Activated naive CD4-positive, alpha-beta T cell treated with anti-CD3 and anti-CD28 coated beads for 36 hours (primary cell): ENCODE data around the gene USP30. TPM values are rescaled to one million over a fixed set of nuclear protein-coding genes. Genes with fewer than 3 reads are reported as not detected.

Source experiments
- CTCF ChIA-PET: fragments of 350-600 bp; sonication (Branson Sonifier 250); formaldehyde crosslinking; loops from one replicate; lab custom pipeline; 2021; ENCODE audit warnings: antibody characterized with exemption; lab: Charles Lee
- DNase-seq: peaks from one replicate; pipeline ENCODE4 v3.0.0-alpha.2; 2020
- H3K27ac Mint-ChIP-seq: one replicate; pipeline ENCODE4 v1.8.0; 2021; ENCODE audit warnings: mild to moderate bottlenecking, mixed read lengths
- H3K27me3 Mint-ChIP-seq: one replicate; pipeline ENCODE4 v1.8.0; 2021; ENCODE audit warnings: low read depth, mixed read lengths
- H3K36me3 Mint-ChIP-seq: one replicate; pipeline ENCODE4 v1.8.0; 2021; ENCODE audit warnings: low read depth, mixed read lengths
- H3K4me1 Mint-ChIP-seq: one replicate; pipeline ENCODE4 v1.8.0; 2021; ENCODE audit warnings: low read depth, mixed read lengths
- H3K4me3 Mint-ChIP-seq: one replicate; pipeline ENCODE4 v1.8.0; 2021; ENCODE audit warnings: mild to moderate bottlenecking, moderate library complexity, mixed read lengths
- H3K9me3 Mint-ChIP-seq: one replicate; pipeline ENCODE4 v1.8.0; 2021; ENCODE audit warnings: mixed read lengths
- intact Hi-C: fragments of 100-400 bp; cut with micrococcal nuclease; formaldehyde crosslinking; loops from one replicate; pipeline ENCODE4 v1.15.1; 2023
- total RNA-seq, 2 experiments: library from RNA; stranded (reverse); gene quantifications; one replicate each; pipeline ENCODE4 v1.2.3, GENCODE V29; 2021

Gene USP30
- total RNA-seq, 2 experiments from 2014 or later = 11.0 to 11.5 TPM

- no peaks in the 10 kb centered on the region for H3K9me3 Mint-ChIP-seq
- no peak for DNase-seq
- H3K4me1 Mint-ChIP-seq = peaks cover 7% of the 10 kb centered on the region
- H3K36me3 Mint-ChIP-seq = peaks cover 37% of the 10 kb centered on the region
- H3K4me3 Mint-ChIP-seq = no peak overlapping the region
- no peak overlapping the region for H3K27ac Mint-ChIP-seq
- H3K27me3 Mint-ChIP-seq = no peaks in the 10 kb centered on the region
- intact Hi-C loops = no loop called here
- CTCF ChIA-PET = no interaction called here
Observed at GRCh38 chr12:109105176-109105575, 52.8 kb downstream of the USP30 start.

- no peak for DNase-seq
- Mint-ChIP-seq H3K27ac (peak overlapping the region; percentile 31), H3K36me3 (peaks cover 20% of the 10 kb centered on the region), H3K4me3 (no peak overlapping the region), H3K4me1 (peaks cover 19% of the 10 kb centered on the region), H3K27me3 (no peaks in the 10 kb centered on the region), H3K9me3 (no peaks in the 10 kb centered on the region)
- CTCF ChIA-PET = no interaction called here
- intact Hi-C loops = no loop called here
Observed at GRCh38 chr12:109109746-109110350, 57.5 kb downstream of the USP30 start.

DNA sequence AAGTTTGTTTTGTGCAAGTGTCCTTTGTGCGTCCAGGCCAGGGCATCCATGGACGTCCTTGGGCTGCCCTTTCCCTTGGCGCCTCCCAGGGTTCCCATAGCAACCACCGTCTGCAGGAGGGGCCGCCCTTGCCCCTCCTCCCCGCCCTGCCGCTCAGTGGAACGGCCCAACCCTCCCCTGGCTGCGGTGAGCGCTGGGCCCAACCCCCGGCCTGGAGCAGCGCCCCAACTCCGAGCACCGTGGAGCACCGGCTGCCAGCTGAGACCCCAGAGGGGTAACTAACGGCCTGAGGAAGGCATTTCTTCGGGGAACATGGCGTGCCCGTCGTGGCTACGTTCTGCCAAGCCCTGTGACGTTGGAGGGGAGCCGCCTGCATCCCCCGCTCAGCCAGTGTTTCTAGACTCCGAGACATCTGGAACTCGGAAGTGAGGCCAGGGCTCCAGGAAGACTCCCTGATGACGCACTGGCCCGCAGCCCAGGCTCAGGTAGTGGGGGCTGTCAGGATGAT lies 58.7 kb downstream of the USP30 start:
- peak; percentile 50 for DNase-seq
- Mint-ChIP-seq H3K4me3 (peak overlapping the region; percentile 59), H3K4me1 (peaks cover 29% of the 10 kb centered on the region), H3K36me3 (peaks cover 13% of the 10 kb centered on the region), H3K27me3 (no peaks in the 10 kb centered on the region), H3K27ac (peak overlapping the region; percentile 36), H3K9me3 (no peaks in the 10 kb centered on the region)
- CTCF ChIA-PET = interaction anchor here (0.8 to 2.7 kb wide), 8 partner anchors 11 to 323 kb away, joined by 3 to 21 read pairs (median 4); partner anchors contain the start of gene UNG
- intact Hi-C loops = loop anchor here (1.0 kb wide), 1 partner anchor 43 kb away; no protein-coding TSS in a partner anchor

DNA sequence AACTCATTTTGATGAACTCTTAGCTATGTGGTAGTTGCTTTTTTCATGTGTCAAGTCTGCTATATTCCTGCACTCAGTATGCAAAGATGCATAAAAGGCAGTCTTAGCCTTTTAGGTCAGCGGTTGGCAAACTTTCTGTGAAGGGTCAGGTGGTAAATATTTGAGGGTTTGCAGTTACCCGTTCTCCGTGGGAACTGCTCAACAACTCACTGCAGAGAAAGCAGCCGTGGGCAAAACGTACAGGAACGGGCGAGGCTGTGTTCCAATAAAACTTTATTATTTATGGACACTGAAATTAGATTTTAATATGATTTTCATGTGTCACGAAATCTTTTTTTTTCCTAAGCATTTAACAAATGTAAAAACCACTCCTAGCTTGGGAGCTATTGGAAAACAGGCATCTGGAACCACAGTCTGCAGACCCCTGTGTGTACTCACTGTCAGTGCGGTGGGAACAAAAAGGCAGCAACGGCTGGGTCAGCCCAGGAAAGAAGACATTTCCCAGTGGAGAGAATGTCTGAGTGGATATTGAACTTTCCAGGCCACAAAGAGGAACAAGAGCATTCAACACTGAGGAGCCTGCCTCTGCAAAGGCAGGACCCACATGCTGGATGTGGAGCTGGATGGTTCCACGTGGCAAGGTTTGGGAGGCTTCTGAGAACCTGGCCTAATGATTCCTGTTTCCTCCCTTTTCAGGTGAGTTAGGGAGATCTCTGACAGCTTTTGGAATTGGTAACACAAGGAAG lies 60.5 kb downstream of the USP30 start:
- no peak overlapping the region for H3K27ac Mint-ChIP-seq
- H3K4me3 Mint-ChIP-seq = no peak overlapping the region
- H3K36me3 Mint-ChIP-seq = peaks cover 9% of the 10 kb centered on the region
- CTCF ChIA-PET = interaction anchor here (0.6 to 2.7 kb wide), 10 partner anchors 10 to 490 kb away, joined by 3 to 21 read pairs (median 6); no protein-coding TSS in a partner anchor
- H3K9me3 Mint-ChIP-seq = no peaks in the 10 kb centered on the region
- no peaks in the 10 kb centered on the region for H3K27me3 Mint-ChIP-seq
- intact Hi-C loops = loop anchor here (1.0 kb wide), 2 partner anchors 272 to 280 kb away; no protein-coding TSS in a partner anchor
- peaks cover 29% of the 10 kb centered on the region for H3K4me1 Mint-ChIP-seq
- no peak for DNase-seq

DNA sequence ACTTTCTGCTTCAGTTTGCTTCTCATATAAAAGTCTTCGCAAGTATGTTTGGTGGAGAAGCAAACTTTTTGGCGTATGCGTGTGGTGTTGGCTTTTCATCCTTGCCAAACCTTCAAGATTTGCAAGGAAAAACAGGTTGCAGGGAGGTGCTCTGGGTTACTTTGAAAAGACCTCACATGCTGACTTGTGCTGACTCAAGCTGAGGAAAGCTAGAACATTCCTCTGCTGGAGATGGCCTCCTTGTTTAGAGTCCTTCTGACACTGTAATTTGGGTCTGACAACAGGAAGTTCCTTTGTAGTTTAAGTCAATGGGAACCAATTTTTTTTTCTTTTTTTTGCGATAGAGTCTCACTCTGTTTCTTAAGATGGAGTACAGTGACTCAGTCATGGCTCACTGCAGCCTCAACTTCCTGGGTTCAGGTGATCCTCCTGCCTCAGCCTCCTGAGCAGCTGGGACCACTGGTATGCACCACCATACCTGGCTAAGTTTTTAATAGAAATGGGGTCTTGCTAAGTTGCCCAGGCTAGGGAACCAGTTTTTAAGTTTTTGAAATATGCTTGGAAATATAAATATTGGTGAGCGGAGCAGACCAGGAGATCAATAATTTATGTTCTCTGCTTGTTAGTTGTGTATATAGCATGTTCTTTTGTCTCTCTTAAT lies 61.4 kb downstream of the USP30 start:
- Mint-ChIP-seq H3K4me1 (peaks cover 29% of the 10 kb centered on the region), H3K27ac (no peak overlapping the region), H3K27me3 (no peaks in the 10 kb centered on the region), H3K36me3 (peaks cover 7% of the 10 kb centered on the region), H3K4me3 (no peak overlapping the region), H3K9me3 (no peaks in the 10 kb centered on the region)
- no peak for DNase-seq
- intact Hi-C loops = no loop called here
- CTCF ChIA-PET = interaction anchor here (1.2 to 2.7 kb wide), 3 partner anchors 14 to 280 kb away, joined by 5 to 21 read pairs (median 5); no protein-coding TSS in a partner anchor

GRCh38 chr12:109114644-109115043 lies 62.3 kb downstream of the USP30 start:
- DNase-seq = no peak
- no peaks in the 10 kb centered on the region for H3K27me3 Mint-ChIP-seq
- H3K4me1 Mint-ChIP-seq = peaks cover 29% of the 10 kb centered on the region
- no peaks in the 10 kb centered on the region for H3K9me3 Mint-ChIP-seq
- no peak overlapping the region for H3K4me3 Mint-ChIP-seq
- intact Hi-C loops = no loop called here
- H3K36me3 Mint-ChIP-seq = peaks cover 4% of the 10 kb centered on the region
- CTCF ChIA-PET = interaction anchor here (0.8 to 1.4 kb wide), 3 partner anchors 12 to 279 kb away, joined by 3 to 5 read pairs (median 5); no protein-coding TSS in a partner anchor
- H3K27ac Mint-ChIP-seq = no peak overlapping the region

- no peaks in the 10 kb centered on the region for H3K27me3 Mint-ChIP-seq
- H3K27ac Mint-ChIP-seq = no peak overlapping the region
- intact Hi-C loops = no loop called here
- no peaks in the 10 kb centered on the region for H3K9me3 Mint-ChIP-seq
- no peak for DNase-seq
- peaks cover 29% of the 10 kb centered on the region for H3K4me1 Mint-ChIP-seq
- no peak overlapping the region for H3K4me3 Mint-ChIP-seq
- H3K36me3 Mint-ChIP-seq = peaks cover 1% of the 10 kb centered on the region
- CTCF ChIA-PET = interaction anchor here (1.0 to 1.4 kb wide), 2 partner anchors 16 to 278 kb away, joined by 3 to 5 read pairs; no protein-coding TSS in a partner anchor
Observed at GRCh38 chr12:109115404-109115757, 63.0 kb downstream of the USP30 start.

GRCh38 chr12:109115758-109116610 lies 63.6 kb downstream of the USP30 start, which contains the start of gene ACACB:
Gene ACACB, plus strand, starts transcription at chr12:109116587. Its CDS starts 22,819 bp downstream, at chr12:109139406.
- no peak within 1 kb of the TSS for H3K27ac Mint-ChIP-seq
- DNase-seq = no peak
- no peaks in the 10 kb centered on the region for H3K27me3 Mint-ChIP-seq
- H3K4me3 Mint-ChIP-seq = no peak within 1 kb of the TSS
- intact Hi-C loops = no loop called here
- H3K4me1 Mint-ChIP-seq = peaks cover 27% of the 10 kb centered on the region
- H3K36me3 Mint-ChIP-seq = no peaks in the 10 kb centered on the region
- no peaks in the 10 kb centered on the region for H3K9me3 Mint-ChIP-seq
- CTCF ChIA-PET = interaction anchor here (1.0 kb wide), 1 partner anchor 27 kb away, joined by 4 read pairs; no protein-coding TSS in a partner anchor

DNA sequence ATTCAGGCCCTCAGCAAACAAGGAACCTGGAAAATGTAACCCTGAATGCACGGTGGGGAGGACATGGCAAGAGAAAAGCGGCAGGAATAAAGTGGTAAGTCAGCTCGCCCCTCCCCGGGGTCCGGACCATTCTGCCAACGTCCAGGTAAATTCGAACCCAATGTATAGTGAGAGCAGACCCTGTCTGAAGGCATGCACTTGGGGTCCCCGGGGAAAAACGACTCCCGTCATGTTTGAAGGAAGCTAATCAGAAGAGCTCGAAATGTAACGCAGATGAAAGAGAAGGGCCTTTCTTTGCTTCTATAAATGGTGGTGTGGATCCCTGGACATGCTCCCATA lies 64.2 kb downstream of the USP30 start:
- peaks cover 25% of the 10 kb centered on the region for H3K4me1 Mint-ChIP-seq
- no peaks in the 10 kb centered on the region for H3K9me3 Mint-ChIP-seq
- H3K27ac Mint-ChIP-seq = no peak overlapping the region
- CTCF ChIA-PET = interaction anchor here (1.0 kb wide), 1 partner anchor 26 kb away, joined by 4 read pairs; no protein-coding TSS in a partner anchor
- no peaks in the 10 kb centered on the region for H3K36me3 Mint-ChIP-seq
- no peak for DNase-seq
- intact Hi-C loops = no loop called here
- no peak overlapping the region for H3K4me3 Mint-ChIP-seq
- H3K27me3 Mint-ChIP-seq = no peaks in the 10 kb centered on the region

DNA sequence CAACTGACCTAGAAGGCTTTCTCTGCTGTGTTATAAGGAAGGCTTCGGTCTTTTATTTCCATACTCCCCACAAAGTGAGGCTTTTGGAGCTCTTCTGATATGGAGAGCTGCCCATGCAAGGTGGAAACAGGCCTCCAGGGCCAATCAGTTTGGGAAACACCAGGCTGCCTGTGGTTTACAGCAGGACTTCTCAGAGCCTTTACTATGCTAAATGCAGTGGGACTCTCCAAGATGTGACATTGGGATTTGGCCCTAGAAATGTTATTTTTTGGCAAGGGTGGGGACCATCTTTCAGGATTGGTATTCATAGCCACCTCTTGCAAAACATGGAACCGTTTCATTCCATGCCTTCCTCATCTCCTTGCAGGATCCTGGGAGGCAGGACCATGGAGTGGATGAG lies 67.7 kb downstream of the USP30 start:
- no peak overlapping the region for H3K4me3 Mint-ChIP-seq
- CTCF ChIA-PET = interaction anchor here (0.7 kb wide), 1 partner anchor 144 kb away, joined by 3 read pairs; no protein-coding TSS in a partner anchor
- H3K27me3 Mint-ChIP-seq = no peaks in the 10 kb centered on the region
- H3K36me3 Mint-ChIP-seq = no peaks in the 10 kb centered on the region
- H3K4me1 Mint-ChIP-seq = peaks cover 8% of the 10 kb centered on the region
- DNase-seq = no peak
- H3K9me3 Mint-ChIP-seq = no peaks in the 10 kb centered on the region
- intact Hi-C loops = no loop called here
- H3K27ac Mint-ChIP-seq = no peak overlapping the region

DNA sequence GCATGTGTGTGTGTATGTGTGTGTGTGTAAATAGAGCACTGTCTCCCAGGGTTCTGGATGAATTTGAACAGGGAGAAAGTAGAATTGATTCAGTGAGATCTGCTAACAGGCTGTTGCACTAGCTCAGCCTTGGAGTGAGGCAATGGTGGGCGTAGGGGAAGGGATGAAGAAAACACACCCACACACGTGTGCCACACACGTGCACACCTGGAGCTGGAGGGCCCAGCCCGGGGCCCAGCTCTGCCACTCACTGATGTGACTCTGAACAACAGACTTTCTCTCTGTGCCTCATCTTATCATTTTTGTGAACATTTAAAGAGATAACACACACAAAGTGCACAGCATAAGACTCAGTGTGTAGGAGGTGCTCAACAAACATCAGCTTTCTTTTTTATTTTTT lies 68.2 kb downstream of the USP30 start:
- Mint-ChIP-seq H3K4me3 (no peak overlapping the region), H3K27ac (no peak overlapping the region), H3K36me3 (no peaks in the 10 kb centered on the region), H3K9me3 (no peaks in the 10 kb centered on the region), H3K27me3 (no peaks in the 10 kb centered on the region), H3K4me1 (peaks cover 5% of the 10 kb centered on the region)
- intact Hi-C loops = no loop called here
- DNase-seq = no peak
- CTCF ChIA-PET = no interaction called here
